Measurements from ENCODE around the gene ZNF500. TPM values are rescaled to one million over a fixed set of nuclear protein-coding genes. Genes with fewer than 3 reads are reported as not detected.

Gene ZNF500
- total and polyA plus RNA-seq, 2 experiments from 2014 or later, result 5.8 to 15.3 TPM

- H3K36me3 Mint-ChIP-seq (ENCODE audit: low read depth), result peaks cover 7% of the 10 kb centered on the region; the same call in 2 of the 3 replicates
- TF ChIP-seq EZH2phosphoT487 (IDR thresholded peaks at IDR 0.05; ENCODE audit: unreplicated experiment) (no peak), STAT1 (IDR thresholded peaks at IDR 0.05; ENCODE audit: unreplicated experiment) (no peak), ZNF331 (CRISPR knock-in tag; IDR thresholded peaks at IDR 0.05; ENCODE audit: low read depth) (no peak), NANOG (IDR thresholded peaks at IDR 0.05; ENCODE audit: borderline replicate concordance) (no peak), EZH2 (IDR thresholded peaks at IDR 0.05; ENCODE audit: low read depth, unreplicated experiment) (no peak), ZNF114 (CRISPR knock-in tag; IDR thresholded peaks at IDR 0.05) (no peak), JUNB (IDR thresholded peaks at IDR 0.05; ENCODE audit: unreplicated experiment) (no peak)
- TF ChIP-seq, protein P1, sequence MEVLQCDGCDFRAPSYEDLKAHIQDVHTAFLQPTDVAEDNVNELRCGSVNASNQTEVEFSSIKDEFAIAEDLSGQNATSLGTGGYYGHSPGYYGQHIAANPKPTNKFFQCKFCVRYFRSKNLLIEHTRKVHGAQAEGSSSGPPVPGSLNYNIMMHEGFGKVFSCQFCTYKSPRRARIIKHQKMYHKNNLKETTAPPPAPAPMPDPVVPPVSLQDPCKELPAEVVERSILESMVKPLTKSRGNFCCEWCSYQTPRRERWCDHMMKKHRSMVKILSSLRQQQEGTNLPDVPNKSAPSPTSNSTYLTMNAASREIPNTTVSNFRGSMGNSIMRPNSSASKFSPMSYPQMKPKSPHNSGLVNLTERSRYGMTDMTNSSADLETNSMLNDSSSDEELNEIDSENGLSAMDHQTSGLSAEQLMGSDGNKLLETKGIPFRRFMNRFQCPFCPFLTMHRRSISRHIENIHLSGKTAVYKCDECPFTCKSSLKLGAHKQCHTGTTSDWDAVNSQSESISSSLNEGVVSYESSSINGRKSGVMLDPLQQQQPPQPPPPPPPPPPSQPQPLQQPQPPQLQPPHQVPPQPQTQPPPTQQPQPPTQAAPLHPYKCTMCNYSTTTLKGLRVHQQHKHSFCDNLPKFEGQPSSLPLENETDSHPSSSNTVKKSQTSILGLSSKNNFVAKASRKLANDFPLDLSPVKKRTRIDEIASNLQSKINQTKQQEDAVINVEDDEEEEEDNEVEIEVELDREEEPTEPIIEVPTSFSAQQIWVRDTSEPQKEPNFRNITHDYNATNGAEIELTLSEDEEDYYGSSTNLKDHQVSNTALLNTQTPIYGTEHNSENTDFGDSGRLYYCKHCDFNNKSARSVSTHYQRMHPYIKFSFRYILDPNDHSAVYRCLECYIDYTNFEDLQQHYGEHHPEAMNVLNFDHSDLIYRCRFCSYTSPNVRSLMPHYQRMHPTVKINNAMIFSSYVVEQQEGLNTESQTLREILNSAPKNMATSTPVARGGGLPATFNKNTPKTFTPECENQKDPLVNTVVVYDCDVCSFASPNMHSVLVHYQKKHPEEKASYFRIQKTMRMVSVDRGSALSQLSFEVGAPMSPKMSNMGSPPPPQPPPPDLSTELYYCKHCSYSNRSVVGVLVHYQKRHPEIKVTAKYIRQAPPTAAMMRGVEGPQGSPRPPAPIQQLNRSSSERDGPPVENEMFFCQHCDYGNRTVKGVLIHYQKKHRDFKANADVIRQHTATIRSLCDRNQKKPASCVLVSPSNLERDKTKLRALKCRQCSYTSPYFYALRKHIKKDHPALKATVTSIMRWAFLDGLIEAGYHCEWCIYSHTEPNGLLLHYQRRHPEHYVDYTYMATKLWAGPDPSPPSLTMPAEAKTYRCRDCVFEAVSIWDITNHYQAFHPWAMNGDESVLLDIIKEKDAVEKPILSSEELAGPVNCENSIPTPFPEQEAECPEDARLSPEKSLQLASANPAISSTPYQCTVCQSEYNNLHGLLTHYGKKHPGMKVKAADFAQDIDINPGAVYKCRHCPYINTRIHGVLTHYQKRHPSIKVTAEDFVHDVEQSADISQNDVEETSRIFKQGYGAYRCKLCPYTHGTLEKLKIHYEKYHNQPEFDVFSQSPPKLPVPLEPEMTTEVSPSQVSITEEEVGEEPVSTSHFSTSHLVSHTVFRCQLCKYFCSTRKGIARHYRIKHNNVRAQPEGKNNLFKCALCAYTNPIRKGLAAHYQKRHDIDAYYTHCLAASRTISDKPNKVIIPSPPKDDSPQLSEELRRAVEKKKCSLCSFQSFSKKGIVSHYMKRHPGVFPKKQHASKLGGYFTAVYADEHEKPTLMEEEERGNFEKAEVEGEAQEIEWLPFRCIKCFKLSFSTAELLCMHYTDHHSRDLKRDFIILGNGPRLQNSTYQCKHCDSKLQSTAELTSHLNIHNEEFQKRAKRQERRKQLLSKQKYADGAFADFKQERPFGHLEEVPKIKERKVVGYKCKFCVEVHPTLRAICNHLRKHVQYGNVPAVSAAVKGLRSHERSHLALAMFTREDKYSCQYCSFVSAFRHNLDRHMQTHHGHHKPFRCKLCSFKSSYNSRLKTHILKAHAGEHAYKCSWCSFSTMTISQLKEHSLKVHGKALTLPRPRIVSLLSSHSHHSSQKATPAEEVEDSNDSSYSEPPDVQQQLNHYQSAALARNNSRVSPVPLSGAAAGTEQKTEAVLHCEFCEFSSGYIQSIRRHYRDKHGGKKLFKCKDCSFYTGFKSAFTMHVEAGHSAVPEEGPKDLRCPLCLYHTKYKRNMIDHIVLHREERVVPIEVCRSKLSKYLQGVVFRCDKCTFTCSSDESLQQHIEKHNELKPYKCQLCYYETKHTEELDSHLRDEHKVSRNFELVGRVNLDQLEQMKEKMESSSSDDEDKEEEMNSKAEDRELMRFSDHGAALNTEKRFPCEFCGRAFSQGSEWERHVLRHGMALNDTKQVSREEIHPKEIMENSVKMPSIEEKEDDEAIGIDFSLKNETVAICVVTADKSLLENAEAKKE (CRISPR knock-in tag; IDR thresholded peaks at IDR 0.05), result no peak
- TF ChIP-seq, protein P2, sequence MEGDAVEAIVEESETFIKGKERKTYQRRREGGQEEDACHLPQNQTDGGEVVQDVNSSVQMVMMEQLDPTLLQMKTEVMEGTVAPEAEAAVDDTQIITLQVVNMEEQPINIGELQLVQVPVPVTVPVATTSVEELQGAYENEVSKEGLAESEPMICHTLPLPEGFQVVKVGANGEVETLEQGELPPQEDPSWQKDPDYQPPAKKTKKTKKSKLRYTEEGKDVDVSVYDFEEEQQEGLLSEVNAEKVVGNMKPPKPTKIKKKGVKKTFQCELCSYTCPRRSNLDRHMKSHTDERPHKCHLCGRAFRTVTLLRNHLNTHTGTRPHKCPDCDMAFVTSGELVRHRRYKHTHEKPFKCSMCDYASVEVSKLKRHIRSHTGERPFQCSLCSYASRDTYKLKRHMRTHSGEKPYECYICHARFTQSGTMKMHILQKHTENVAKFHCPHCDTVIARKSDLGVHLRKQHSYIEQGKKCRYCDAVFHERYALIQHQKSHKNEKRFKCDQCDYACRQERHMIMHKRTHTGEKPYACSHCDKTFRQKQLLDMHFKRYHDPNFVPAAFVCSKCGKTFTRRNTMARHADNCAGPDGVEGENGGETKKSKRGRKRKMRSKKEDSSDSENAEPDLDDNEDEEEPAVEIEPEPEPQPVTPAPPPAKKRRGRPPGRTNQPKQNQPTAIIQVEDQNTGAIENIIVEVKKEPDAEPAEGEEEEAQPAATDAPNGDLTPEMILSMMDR (conservative IDR thresholded peaks at IDR 0.05; ENCODE audit: low read depth in 2 of 2), result no peak
- TF ChIP-seq, protein P3, sequence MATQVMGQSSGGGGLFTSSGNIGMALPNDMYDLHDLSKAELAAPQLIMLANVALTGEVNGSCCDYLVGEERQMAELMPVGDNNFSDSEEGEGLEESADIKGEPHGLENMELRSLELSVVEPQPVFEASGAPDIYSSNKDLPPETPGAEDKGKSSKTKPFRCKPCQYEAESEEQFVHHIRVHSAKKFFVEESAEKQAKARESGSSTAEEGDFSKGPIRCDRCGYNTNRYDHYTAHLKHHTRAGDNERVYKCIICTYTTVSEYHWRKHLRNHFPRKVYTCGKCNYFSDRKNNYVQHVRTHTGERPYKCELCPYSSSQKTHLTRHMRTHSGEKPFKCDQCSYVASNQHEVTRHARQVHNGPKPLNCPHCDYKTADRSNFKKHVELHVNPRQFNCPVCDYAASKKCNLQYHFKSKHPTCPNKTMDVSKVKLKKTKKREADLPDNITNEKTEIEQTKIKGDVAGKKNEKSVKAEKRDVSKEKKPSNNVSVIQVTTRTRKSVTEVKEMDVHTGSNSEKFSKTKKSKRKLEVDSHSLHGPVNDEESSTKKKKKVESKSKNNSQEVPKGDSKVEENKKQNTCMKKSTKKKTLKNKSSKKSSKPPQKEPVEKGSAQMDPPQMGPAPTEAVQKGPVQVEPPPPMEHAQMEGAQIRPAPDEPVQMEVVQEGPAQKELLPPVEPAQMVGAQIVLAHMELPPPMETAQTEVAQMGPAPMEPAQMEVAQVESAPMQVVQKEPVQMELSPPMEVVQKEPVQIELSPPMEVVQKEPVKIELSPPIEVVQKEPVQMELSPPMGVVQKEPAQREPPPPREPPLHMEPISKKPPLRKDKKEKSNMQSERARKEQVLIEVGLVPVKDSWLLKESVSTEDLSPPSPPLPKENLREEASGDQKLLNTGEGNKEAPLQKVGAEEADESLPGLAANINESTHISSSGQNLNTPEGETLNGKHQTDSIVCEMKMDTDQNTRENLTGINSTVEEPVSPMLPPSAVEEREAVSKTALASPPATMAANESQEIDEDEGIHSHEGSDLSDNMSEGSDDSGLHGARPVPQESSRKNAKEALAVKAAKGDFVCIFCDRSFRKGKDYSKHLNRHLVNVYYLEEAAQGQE (IDR thresholded peaks at IDR 0.05; ENCODE audit: unreplicated experiment), result no peak
- Histone ChIP-seq H3K36me3 (ENCODE audit: insufficient read depth) (peaks cover 3% of the 10 kb centered on the region; the same call in 1 of the 2 replicates), H3K4me1 (ENCODE audit: insufficient read depth) (peaks cover 12% of the 10 kb centered on the region; the same call in 1 of the 2 replicates), H3K27ac (ENCODE audit: low read depth) (no peak overlapping the region), H3K9me2 (ENCODE audit: insufficient read depth) (no peaks in the 10 kb centered on the region), H3K79me2 (replicated peaks; ENCODE audit: insufficient read depth) (no peaks in the 10 kb centered on the region), H4K20me1 (replicated peaks; ENCODE audit: insufficient read depth) (no peaks in the 10 kb centered on the region), H3F3A (replicated peaks; ENCODE audit: low read depth) (peaks cover 8% of the 10 kb centered on the region; the same call in 1 of the 2 replicates), H3K4me3 (no peak overlapping the region), H3K4me2 (no peak overlapping the region), H2AFZ (no peak overlapping the region), H3K27me3 (ENCODE audit: insufficient read depth) (no peaks in the 10 kb centered on the region)
- no peaks in the 10 kb centered on the region for H3K9me3 Mint-ChIP-seq
- H3K4me1 Mint-ChIP-seq, result peaks cover 7% of the 10 kb centered on the region
- no peak for DNase-seq (ENCODE audit: low spot score)
- H3K27ac Mint-ChIP-seq, result no peak overlapping the region
- no peak overlapping the region for H3K4me3 Mint-ChIP-seq
- peaks cover 6% of the 10 kb centered on the region for H3K27me3 Mint-ChIP-seq (ENCODE audit: insufficient read depth, low read depth, poor library complexity)
- ATAC-seq, result no peak
These were observed 30.9 kb upstream of the ZNF500 start for GRCh38 chr16:4797805-4798252.

Data from GM23338 (cell line).